NCI-H2196 (cell line): ENCODE measurements around the gene NTF3.
"Not testable (repeated sequence)": the region's sequence is repeated elsewhere in the genome, so short reads cannot be mapped to it uniquely, and the experiment has no call there.

Source experiments
- DNase-seq: peaks from one replicate; lab custom pipeline; 2025; ENCODE audit not compliant: unreplicated experiment; lab: John Stamatoyannopoulos, UW

The NTF3 gene

DNA sequence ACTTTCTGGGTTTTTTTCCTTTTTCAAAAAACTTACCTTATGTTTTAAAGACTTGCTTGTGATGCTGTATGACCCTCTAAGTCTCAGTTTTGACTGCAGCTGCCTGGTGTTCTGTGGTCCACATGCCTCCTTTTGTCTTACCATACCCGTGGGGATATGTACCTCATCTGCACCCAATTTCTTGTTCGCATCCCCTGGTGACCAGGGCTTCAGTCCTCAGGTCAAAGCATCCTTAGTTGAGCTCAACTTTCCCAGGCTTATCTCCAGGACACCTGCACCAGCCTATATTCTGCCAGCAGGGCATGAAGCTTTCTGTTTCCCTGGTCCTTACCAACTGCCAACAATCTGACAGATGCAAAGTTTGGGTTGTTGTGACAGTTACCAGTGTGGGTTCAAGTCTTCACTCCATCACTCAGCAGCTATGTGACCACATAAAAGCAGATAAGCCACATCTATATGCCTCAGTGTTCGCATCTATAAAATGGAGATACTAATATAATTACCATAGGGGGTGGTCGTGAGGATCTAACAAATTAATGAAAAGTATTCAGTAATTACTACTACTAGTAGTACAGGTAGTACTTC is 94.0 kb downstream of the NTF3 start:
- DNase-seq: no peak

DNA sequence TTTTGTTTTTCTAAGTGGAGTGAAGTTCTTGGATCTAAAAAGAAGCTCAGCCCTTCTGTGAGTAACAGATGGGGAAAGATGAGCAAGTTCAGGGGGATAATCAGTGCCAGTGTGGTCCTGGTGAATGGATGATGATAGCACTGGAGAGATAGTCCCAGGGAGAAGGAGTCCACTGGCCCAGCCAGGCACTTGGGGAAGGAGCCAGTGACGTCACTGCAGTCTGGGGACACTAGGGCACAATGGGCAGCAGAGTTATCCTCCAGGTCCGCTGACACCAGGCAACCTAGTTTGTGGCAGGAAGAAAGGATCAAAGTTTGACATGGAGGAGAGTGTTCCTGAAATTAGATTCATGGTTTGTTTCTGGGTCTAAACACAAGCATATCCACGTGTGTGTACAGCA is 101.5 kb downstream of the NTF3 start:
- no peak for DNase-seq

DNA sequence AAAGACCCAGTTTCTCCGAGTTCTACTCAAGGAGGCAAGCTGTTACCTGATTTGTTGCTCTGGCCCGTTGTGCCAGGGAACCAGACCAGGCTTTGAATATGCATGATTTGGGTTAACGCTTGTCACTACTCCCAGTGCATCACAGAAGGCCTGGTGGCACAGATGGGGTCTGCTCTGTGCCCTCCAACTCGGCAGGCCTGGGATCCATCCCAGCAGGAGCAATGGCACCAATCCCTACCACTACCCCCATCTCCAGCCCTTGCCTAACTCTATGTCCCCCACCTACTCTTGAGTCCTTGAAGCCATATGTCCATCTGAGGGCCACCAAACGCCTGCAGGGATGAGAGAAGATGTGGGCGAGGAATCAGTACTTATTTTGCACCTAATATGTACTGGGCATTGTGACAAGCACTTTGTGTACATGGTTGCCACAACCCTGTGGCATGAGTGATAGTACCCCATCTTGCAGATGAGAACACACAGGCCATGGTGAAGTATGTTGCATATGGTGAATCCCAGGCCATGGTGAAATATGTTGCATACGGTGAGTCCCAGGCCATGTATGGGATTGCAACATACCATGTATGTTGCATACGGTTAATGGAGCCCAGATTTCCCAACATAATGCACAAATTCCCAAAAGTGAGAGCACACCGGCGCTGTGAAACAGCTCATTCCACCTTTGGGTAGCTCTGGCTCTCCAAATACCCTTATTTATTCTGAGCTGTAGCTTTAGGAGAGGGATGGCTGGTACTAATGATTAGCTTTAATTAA is 102.7 kb downstream of the NTF3 start:
- DNase-seq: no peak

DNA sequence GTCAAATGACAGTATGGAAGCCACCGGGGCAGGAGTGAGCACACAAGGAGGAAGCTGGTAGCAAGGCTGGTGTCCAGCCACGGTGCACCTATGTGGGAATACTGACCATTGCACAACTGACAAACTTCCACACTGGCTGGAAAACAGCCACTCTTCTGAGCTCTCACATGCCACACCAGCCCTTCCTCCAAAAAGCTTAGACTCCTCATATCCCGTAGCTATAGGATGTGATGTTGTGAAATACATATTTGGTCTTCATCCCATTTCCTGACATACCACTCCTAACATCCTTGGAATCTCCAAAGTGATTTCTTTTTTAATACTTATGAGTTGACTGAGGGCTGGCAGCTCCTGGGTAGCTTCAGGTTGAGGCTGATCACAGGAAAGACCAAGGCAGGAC is 103.6 kb downstream of the NTF3 start:
- DNase-seq: no peak

- not testable (repeated sequence) for DNase-seq
These were observed 105.2 kb downstream of the NTF3 start for GRCh38 chr12:5537026-5537615.

DNA sequence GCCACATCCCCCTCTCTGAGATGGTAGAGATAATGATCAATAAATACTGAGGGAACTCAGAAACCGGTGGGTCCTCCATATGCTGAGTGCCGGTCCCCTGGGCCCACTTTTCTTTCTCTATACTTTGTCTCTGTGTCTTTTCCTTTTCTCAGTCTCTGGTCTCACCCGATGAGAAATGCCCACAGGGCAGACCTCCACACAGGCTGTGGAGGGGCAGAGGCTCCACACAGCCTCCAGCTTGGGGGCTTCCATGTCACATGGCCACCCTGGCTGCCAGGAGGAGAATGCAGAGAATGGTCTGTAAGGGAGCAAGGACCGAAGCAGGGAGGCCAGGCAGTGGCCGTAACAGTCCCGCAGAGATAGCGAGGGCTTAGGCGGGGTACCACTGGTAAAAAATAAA is 105.9 kb downstream of the NTF3 start:
- no peak for DNase-seq
